HEK293T (cell line): ENCODE results near the gene RHOXF2.

Source experiments
- BHLHE40 ChIP-seq: fragments of 450-650 bp; IDR thresholded peaks from 2 replicates; pipeline ENCODE4 v1.6.1; 2016; ENCODE audit warnings: mild to moderate bottlenecking, moderate library complexity, borderline replicate concordance
- ELF4 ChIP-seq: fragments of 450-650 bp; IDR thresholded peaks from 2 replicates; pipeline ENCODE4 v1.6.1; 2017; ENCODE audit warnings: antibody characterized with exemption
- FOXA1 ChIP-seq: fragments of 450-650 bp; IDR thresholded peaks from 2 replicates; pipeline ENCODE4 v1.6.1; 2016; ENCODE audit warnings: mild to moderate bottlenecking
- NFRKB ChIP-seq: fragments of 450-650 bp; IDR thresholded peaks from 2 replicates; pipeline ENCODE4 v1.6.1; 2016; ENCODE audit warnings: mild to moderate bottlenecking, moderate library complexity
- SP1 ChIP-seq: fragments of 450-650 bp; IDR thresholded peaks from 2 replicates; pipeline ENCODE4 v1.6.1; 2017
- SUZ12 ChIP-seq: fragments of 450-650 bp; IDR thresholded peaks from 2 replicates; pipeline ENCODE4 v1.6.1; 2016; ENCODE audit warnings: mild to moderate bottlenecking

DNA sequence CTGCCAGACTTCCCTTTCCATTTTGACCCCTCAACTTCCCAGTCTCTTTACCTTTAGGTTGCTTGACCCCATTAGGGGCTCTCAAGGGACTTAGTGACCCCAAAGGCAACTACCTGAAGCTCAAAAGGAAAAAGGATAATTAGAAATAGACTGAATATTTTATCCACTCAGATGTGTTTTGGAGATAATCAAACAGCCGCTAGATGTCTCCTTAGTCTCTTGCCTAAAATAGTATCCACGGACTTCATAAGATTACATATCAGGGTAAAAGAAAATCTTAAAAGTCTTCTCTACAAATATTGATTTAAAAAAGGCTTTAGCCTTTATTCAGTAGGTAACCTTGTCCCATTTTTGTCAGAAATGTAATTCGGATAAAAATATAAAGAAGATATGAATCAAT, 21.0 kb upstream of the RHOXF2 start:
- TF ChIP-seq FOXA1 (no peak), SP1 (no peak), SUZ12 (no peak), BHLHE40 (no peak), NFRKB (no peak), ELF4 (no peak)
